Fibroblast of skin of left biceps (primary cell): Measurements from ENCODE around the gene HINT2.

ENCODE experiments used
- DNase-seq, 2 experiments: peaks; one replicate each; pipeline ENCODE4 v3.0.0-alpha.2; 2013; ENCODE audit warnings: low read depth in 2 of 2

Gene HINT2

GRCh38 chr9:35840881-35841644 is 26.2 kb upstream of the HINT2 start:
- no peak for DNase-seq

GRCh38 chr9:35839926-35840325 is 25.1 kb upstream of the HINT2 start:
- no peak for DNase-seq

DNA sequence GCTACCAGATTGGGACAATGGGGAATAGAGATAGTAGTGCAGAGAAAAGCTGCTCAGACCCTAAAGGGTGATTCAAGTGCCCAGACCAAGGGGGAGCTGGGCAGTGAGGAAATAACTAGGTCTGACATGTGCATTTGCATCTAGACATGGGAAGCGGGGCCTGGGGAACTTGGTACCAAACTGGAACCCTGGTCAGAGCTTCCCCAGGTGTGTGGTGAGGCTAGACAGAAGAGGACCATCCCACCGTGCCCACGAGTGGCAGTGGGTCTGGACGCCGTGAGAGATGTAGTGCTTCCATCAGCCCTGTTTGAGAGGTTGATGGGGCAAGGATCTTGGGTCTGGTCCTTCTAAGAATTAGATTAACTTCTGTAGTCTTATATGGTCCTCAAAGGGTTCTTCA is 21.8 kb upstream of the HINT2 start:
- no peak for DNase-seq

GRCh38 chr9:35835766-35836165 is 20.9 kb upstream of the HINT2 start:
- no peak for DNase-seq

- DNase-seq = no peak
Observed at GRCh38 chr9:35835216-35835632, 20.4 kb upstream of the HINT2 start.

DNA sequence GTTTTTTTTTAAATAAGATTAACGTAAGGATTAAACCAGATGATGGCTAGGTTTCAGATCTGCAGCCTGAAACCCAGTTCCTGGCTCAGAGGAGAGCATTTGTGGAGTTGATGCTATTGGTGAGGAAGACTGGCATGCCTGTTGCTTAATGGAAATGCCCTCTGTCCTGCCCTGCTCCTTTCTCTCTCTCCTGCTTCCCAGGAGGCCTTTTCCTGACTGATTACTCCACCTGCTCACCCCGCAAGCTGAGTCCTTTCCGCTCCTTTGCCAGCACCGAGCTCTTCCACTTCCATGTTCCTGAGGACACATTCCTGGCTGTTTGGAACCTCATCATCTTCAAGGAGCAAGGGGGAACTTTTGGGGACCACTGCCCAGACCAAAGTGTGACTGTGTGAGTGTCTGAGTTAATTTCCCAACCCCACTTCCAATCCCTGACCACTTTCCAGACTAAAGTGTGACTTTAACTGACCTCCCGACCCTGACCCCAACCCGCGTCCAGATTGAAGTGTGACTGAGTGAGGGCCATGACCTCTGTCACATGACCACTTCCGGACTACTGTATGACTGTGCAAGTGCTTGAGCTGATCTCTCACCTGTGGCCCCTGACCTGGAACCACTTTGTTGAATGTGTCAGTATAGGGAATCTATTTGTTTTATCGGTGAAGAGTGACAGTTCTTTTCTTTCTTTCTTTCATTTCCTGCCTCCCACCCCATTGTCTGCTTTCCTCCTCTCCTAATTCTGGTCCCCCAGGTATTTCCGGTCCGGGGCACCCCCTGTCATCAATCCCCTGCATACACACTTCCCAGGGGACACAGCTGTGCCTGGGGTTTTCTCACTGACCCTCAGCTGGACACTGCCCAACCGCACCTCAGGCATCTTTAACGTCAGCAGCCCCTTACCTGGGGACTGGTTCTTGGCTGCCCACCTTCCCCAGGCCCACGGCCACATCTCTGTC is 19.7 kb upstream of the HINT2 start:
- DNase-seq = no peak

GRCh38 chr9:35832814-35833213 is 18.0 kb upstream of the HINT2 start:
- DNase-seq = no peak

GRCh38 chr9:35831040-35831439 is 16.2 kb upstream of the HINT2 start:
- DNase-seq = no peak

- no peak for DNase-seq
Observed at GRCh38 chr9:35829764-35830096, 14.9 kb upstream of the HINT2 start.

DNA sequence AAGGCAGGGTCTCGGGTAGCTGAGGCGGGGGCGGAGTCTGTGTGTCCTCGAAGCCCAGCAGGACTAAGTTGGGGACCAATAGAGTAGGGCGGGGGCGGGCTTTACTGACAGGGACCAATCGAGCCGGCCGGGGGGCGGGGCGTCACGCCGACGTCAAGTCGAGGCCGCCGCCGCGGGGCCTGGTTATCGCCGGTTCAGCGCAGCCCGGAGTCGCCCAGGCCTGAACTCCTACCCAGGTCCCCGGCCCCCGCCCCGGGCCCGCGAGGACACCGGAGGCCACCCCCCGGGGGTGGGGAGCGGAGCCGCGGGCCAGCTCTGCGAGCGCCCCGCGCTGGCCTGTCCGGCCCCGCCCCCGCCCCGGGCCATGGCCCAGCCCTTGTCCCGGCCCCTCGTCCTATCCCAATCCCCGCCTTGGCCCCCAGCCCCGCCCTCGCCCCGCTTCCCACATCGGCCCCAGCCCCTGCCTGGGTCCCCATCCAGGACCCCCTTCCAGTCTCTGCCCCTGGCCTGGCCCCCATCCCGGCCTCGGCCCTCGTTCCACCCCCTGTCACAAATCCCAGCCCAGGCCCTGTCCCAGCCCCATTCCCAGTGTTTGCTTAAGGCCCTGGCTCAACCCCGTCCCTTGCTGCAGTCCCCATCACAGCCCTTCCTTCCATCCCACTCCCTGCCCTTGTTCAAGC is 14.4 kb upstream of the HINT2 start, which contains the start of gene TMEM8B:
TSS of gene TMEM8B (plus strand) at position 145 of the 680 bp plus-strand sequence. CDS start at position 365, 220 bp downstream.
- peak; percentile 63 to 69 for DNase-seq

- DNase-seq = no peak
Observed at GRCh38 chr9:35828716-35829083, 13.9 kb upstream of the HINT2 start, which contains the start of gene FAM221B. FAM221B (minus strand) TSS chr9:35828732; CDS start chr9:35826161, 2,571 bp downstream.

GRCh38 chr9:35827486-35827885 is 12.6 kb upstream of the HINT2 start:
- DNase-seq = no peak

GRCh38 chr9:35826071-35826701 is 11.3 kb upstream of the HINT2 start:
- no peak for DNase-seq

DNA sequence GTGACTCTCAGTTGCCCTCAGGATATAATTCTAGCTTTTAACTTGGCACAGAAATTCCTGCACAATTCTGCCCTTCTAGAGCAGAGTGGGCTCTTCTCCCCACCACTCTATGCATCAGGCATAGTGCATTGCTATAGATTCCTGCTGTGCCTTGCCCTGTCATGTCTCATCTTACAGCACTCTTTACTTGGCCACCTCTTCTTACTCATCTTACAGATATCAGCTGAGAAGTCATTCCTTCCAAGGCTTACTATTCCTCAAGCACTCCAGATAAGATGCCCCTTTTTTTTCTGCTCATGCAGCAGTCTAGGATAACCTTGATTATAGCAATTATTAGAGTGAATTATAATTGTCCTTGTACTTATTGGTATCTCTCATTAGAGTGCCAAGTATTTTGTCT is 8.1 kb upstream of the HINT2 start:
- DNase-seq = no peak

DNA sequence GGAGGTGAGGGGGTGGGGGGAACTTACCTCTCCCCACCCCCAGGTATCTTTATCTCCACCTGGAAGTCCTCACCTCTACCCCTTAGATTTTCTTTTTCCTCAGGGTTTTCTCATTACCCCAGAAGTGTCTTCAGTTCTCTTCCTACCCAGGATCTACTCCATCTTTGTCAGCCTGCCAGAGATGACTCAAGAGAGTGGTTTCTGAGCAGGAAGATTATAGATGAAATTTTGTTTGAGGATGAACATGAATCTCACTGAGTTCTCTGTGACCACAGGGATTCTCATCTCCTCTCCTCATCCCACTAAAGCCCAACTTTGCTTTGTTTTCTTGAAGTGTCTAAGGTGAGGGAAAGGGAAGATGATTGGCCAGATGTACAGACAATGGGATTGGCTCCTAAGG is 5.2 kb upstream of the HINT2 start:
- peak; percentile 54 to 56 for DNase-seq

GRCh38 chr9:35818341-35818740 is 3.5 kb upstream of the HINT2 start:
- no peak for DNase-seq

- DNase-seq = no peak
Observed at GRCh38 chr9:35816708-35817107, 1.9 kb upstream of the HINT2 start.

- no peak for DNase-seq
Observed at GRCh38 chr9:35814106-35814840, 569 bp downstream of the HINT2 start.

- no peak for DNase-seq
Observed at GRCh38 chr9:35813434-35814105, 1.3 kb downstream of the HINT2 start.

DNA sequence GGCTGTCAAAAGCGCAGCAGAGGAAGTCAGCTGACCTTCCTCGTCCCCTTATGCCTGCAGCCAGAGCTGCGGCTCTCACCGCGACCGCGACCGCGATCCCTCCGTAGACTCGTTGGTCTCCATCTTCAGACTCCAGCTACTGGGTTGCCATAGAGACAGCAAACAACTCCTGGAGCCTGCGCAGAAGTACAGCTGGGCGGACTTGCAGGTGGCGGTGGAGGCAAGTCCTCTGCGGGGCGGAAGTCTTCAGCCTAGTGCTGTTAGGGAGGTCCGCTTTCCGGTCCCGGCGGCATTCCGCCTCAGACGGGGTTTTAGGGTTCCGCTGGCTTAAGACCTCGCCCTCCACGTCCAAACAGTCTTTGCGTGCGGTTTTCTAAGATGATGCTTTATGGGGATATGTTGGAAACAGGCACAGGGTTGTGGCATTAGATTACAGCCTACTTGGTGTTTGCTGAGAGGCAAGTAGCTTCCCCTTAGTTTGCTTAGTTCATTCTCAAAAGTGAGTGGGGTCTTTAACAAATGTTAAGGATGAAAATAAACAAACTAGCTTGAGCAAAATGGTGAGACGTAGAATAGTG is 2.7 kb downstream of the HINT2 start, which contains the start of gene SPAG8:
TSS of gene SPAG8 (minus strand) at position 238 of the 578 bp plus-strand sequence. CDS start at position 123, 115 bp downstream.
- peak; percentile 82 for DNase-seq
